OCI-LY7 (cell line): Measurements from ENCODE around the gene ANKRD13C. TPM values are rescaled to one million over a fixed set of nuclear protein-coding genes. Genes with fewer than 3 reads are reported as not detected.

Experiments
- BruUV-seq: library from RNA; stranded (reverse); fragments of 400-500 nt; replicated peaks from 2 replicates; lab custom pipeline; 2021; lab: Mats Ljungman, UMichigan
- CTCF ChIA-PET: fragments of 300-600 bp; sonication (Branson Sonifier 250); formaldehyde crosslinking; loops from one replicate; lab custom pipeline; 2022; ENCODE audit warnings: antibody characterized with exemption; ENCODE audit not compliant: unreplicated experiment; lab: Charles Lee
- POLR2A ChIA-PET: fragments of 300-600 bp; sonication (Branson Sonifier 250); formaldehyde crosslinking; loops from one replicate; lab custom pipeline; 2022; ENCODE audit warnings: antibody characterized with exemption; lab: Charles Lee
- DNase-seq: peaks from one replicate; pipeline ENCODE4 v3.0.0-alpha.2; 2015; ENCODE audit warnings: low spot score
- H2AFZ ChIP-seq: fragments of 200-600 bp; sonication (generic), shearing (Covaris generic); 2 replicates; pipeline ENCODE4 v1.6.1; 2014; ENCODE audit warnings: mild to moderate bottlenecking, antibody characterized with exemption, low read length, moderate library complexity
- H3K27ac ChIP-seq: fragments of 200-600 bp; sonication (generic); 2 replicates; pipeline ENCODE4 v1.5.1; 2014; ENCODE audit warnings: mixed run types, low read depth, mild to moderate bottlenecking, moderate library complexity, low read length, inconsistent platforms; ENCODE audit not compliant: poor library complexity, severe bottlenecking
- H3K36me3 ChIP-seq: fragments of 200-600 bp; sonication (generic); 2 replicates; pipeline ENCODE4 v1.6.1; 2014; ENCODE audit warnings: mild to moderate bottlenecking, antibody characterized with exemption, low read length, moderate library complexity, mixed read lengths; ENCODE audit not compliant: insufficient read depth
- H3K4me1 ChIP-seq: fragments of 200-600 bp; sonication (generic); 2 replicates; pipeline ENCODE4 v1.5.1; 2014; ENCODE audit warnings: mild to moderate bottlenecking, low read length; ENCODE audit not compliant: insufficient read depth, poor library complexity, severe bottlenecking
- H3K4me2 ChIP-seq: fragments of 200-600 bp; sonication (generic); 2 replicates; pipeline ENCODE4 v1.6.1; 2014; ENCODE audit warnings: mild to moderate bottlenecking, low read length
- H3K4me3 ChIP-seq: fragments of 200-600 bp; sonication (generic); 2 replicates; pipeline ENCODE4 v1.5.1; 2014; ENCODE audit warnings: mild to moderate bottlenecking, low read depth, low read length; ENCODE audit not compliant: poor library complexity, severe bottlenecking
- H3K79me2 ChIP-seq: fragments of 200-600 bp; sonication (generic); 2 replicates; pipeline ENCODE4 v1.6.1; 2016; ENCODE audit warnings: low read depth, mild to moderate bottlenecking, low read length, moderate library complexity, mixed read lengths; ENCODE audit not compliant: insufficient read depth
- H3K9me2 ChIP-seq: fragments of 200-600 bp; sonication (generic); 2 replicates; pipeline ENCODE4 v1.6.1; 2016; ENCODE audit warnings: mild to moderate bottlenecking, low read length, mixed read lengths; ENCODE audit not compliant: insufficient read depth
- H3K9me3 ChIP-seq: fragments of 200-600 bp; sonication (generic); 2 replicates; pipeline ENCODE4 v1.6.1; 2014; ENCODE audit warnings: mild to moderate bottlenecking, mixed run types, low read length, mixed read lengths
- H4K20me1 ChIP-seq: fragments of 200-600 bp; sonication (generic); 2 replicates; pipeline ENCODE4 v1.6.1; 2014; ENCODE audit warnings: mild to moderate bottlenecking, antibody characterized with exemption, low read length, moderate library complexity, mixed read lengths; ENCODE audit not compliant: insufficient read depth
- EZH2phosphoT487 ChIP-seq: fragments of 200-600 bp; sonication (generic); IDR thresholded peaks from 2 replicates; pipeline ENCODE4 v1.6.1; 2018; ENCODE audit warnings: low read depth, borderline replicate concordance, mild to moderate bottlenecking, mixed run types, antibody characterized with exemption, low read length, moderate library complexity, mixed read lengths
- intact Hi-C: fragments of 100-400 bp; cut with micrococcal nuclease; formaldehyde crosslinking; loops from one replicate; pipeline ENCODE4 v1.10.0; 2022; ENCODE audit not compliant: unreplicated experiment
- total RNA-seq, 2 experiments: library from RNA; depleted of rRNA in 1 of 2; stranded (reverse); fragments of >200 nt in 1 of 2; shearing (Covaris generic) in 1 of 2; gene quantifications; 2 replicates each; pipeline ENCODE4 v1.2.3, GENCODE V29; 2014 to 2022
- TF ChIP-seq, protein P1 (sequence below): fragments of 200-600 bp; sonication (generic); conservative IDR thresholded peaks from 2 replicates; pipeline ENCODE4 v1.5.1; 2014; ENCODE audit warnings: mild to moderate bottlenecking, antibody characterized with exemption, low read length, moderate library complexity, mixed read lengths

The ANKRD13C gene
- total RNA-seq, 2 experiments from 2014 or later, result 17.3 to 22.1 TPM

DNA sequence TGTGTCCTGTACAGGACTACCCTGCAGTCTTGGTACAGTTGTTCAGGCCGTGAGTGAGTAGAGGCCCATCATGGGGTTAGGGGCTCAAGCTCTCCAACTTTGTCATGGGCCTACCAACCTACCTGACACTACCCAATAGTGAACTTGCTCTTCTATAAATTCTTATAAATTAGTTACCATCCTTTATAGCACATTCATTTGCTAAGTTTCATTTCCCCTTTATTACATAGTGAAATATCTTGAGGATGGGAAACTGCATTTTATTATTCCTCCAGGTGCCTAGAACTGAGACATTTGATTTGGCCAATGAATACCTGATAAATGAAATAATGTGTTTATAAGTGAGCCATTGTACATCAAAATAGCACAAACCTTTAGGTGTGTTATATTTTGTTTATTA is 47.5 kb upstream of the ANKRD13C start:
- H3K9me2 ChIP-seq, result no peaks in the 10 kb centered on the region
- no peak for DNase-seq
- no peak for TF ChIP-seq EZH2phosphoT487
- TF ChIP-seq, protein P1, sequence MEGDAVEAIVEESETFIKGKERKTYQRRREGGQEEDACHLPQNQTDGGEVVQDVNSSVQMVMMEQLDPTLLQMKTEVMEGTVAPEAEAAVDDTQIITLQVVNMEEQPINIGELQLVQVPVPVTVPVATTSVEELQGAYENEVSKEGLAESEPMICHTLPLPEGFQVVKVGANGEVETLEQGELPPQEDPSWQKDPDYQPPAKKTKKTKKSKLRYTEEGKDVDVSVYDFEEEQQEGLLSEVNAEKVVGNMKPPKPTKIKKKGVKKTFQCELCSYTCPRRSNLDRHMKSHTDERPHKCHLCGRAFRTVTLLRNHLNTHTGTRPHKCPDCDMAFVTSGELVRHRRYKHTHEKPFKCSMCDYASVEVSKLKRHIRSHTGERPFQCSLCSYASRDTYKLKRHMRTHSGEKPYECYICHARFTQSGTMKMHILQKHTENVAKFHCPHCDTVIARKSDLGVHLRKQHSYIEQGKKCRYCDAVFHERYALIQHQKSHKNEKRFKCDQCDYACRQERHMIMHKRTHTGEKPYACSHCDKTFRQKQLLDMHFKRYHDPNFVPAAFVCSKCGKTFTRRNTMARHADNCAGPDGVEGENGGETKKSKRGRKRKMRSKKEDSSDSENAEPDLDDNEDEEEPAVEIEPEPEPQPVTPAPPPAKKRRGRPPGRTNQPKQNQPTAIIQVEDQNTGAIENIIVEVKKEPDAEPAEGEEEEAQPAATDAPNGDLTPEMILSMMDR, result no peak
- H3K27ac ChIP-seq, result no peak overlapping the region
- H3K4me2 ChIP-seq, result no peak overlapping the region
- H4K20me1 ChIP-seq, result no peaks in the 10 kb centered on the region
- BruUV-seq, result no TSS peak
- H3K4me1 ChIP-seq, result no peaks in the 10 kb centered on the region
- intact Hi-C loops, result no loop called here
- no peaks in the 10 kb centered on the region for H3K79me2 ChIP-seq
- no peaks in the 10 kb centered on the region for H3K9me3 ChIP-seq
- CTCF ChIA-PET, result no interaction called here
- H3K36me3 ChIP-seq, result no peaks in the 10 kb centered on the region
- no peak overlapping the region for H2AFZ ChIP-seq
- no peak overlapping the region for H3K4me3 ChIP-seq
- POLR2A ChIA-PET, result interaction anchor here (2.3 to 4.2 kb wide), 2 partner anchors 10 to 14 kb away, joined by 7 to 34 read pairs; partner anchors contain the start of gene CTH

DNA sequence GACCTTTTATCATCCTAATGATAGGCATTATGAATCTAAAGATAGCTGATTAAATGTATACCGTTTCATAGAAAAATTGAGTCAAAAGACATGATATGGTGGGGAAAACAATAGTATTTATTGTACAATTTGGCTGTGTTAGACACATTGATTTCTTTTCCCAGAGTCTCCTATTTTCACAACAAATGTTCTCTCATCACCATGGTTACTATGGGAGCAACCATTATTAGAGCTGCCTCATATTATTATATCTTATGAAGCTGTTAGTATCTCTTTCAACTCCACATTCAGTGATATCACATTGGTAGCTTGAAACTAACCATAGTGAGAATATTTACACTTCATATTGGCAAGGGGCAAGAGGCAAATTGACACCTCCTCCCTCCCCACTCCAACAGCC is 45.8 kb upstream of the ANKRD13C start:
- no peaks in the 10 kb centered on the region for H3K36me3 ChIP-seq
- ChIA-PET POLR2A (interaction anchor here (1.0 to 1.2 kb wide), 2 partner anchors 11 to 29 kb away, joined by 4 read pairs; partner anchors contain the start of gene CTH), CTCF (no interaction called here)
- H3K4me3 ChIP-seq, result no peak overlapping the region
- no peaks in the 10 kb centered on the region for H4K20me1 ChIP-seq
- H3K4me1 ChIP-seq, result no peaks in the 10 kb centered on the region
- TF ChIP-seq, protein P1, result no peak
- TF ChIP-seq EZH2phosphoT487, result no peak
- H3K79me2 ChIP-seq, result no peaks in the 10 kb centered on the region
- no peak for DNase-seq
- no peaks in the 10 kb centered on the region for H3K9me3 ChIP-seq
- no peak overlapping the region for H3K27ac ChIP-seq
- BruUV-seq, result no TSS peak
- no peak overlapping the region for H2AFZ ChIP-seq
- no peaks in the 10 kb centered on the region for H3K9me2 ChIP-seq
- no peak overlapping the region for H3K4me2 ChIP-seq
- intact Hi-C loops, result no loop called here

DNA sequence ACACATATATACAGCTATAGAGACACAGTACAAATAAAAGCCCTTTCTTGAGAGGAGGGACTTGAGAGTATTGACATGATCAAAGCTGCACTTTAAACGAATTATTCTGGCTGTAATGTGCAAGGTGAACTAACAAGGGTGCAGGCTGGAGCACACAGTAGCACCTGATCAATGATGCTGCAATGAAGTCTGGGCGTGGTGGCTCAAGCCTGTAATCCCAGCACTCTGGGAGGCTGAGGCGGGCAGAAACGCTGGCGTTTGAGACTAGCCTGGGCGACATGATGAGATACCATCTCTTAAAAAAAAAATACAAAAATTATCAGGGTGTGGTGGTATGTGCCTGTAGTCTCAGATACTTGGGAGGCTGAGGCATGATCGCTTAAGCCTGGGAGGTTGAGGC is 42.5 kb upstream of the ANKRD13C start:
- no TSS peak for BruUV-seq
- no peaks in the 10 kb centered on the region for H3K36me3 ChIP-seq
- H4K20me1 ChIP-seq, result no peaks in the 10 kb centered on the region
- H3K9me3 ChIP-seq, result no peaks in the 10 kb centered on the region
- no peak overlapping the region for H3K27ac ChIP-seq
- H2AFZ ChIP-seq, result no peak overlapping the region
- ChIA-PET POLR2A (interaction anchor here (1.0 kb wide), 1 partner anchor 17 kb away, joined by 4 read pairs; no protein-coding TSS in a partner anchor), CTCF (no interaction called here)
- H3K79me2 ChIP-seq, result no peaks in the 10 kb centered on the region
- no peaks in the 10 kb centered on the region for H3K4me1 ChIP-seq
- H3K4me2 ChIP-seq, result no peak overlapping the region
- no peak for DNase-seq
- H3K9me2 ChIP-seq, result no peaks in the 10 kb centered on the region
- TF ChIP-seq EZH2phosphoT487, result no peak
- TF ChIP-seq, protein P1, result no peak
- intact Hi-C loops, result no loop called here
- H3K4me3 ChIP-seq, result no peak overlapping the region
